NCI-H2227 treated with DMSO at 0.1 percent for 48 hours (cell line): ENCODE data around the gene FPR2.
"Not testable (repeated sequence)": the region's sequence is repeated elsewhere in the genome, so short reads cannot be mapped to it uniquely, and the experiment has no call there.

ENCODE experiments used
- DNase-seq: peaks from one replicate; lab custom pipeline; 2025; lab: John Stamatoyannopoulos, UW

Gene FPR2

GRCh38 chr19:51805396-51805795 lies 44.4 kb downstream of the FPR2 start:
- not testable (repeated sequence) for DNase-seq

- DNase-seq, result not testable (repeated sequence)
Measured at GRCh38 chr19:51806571-51806970, 45.6 kb downstream of the FPR2 start.

- DNase-seq, result no peak
Measured at GRCh38 chr19:51807111-51807701, 46.2 kb downstream of the FPR2 start.

GRCh38 chr19:51807925-51808324 lies 46.9 kb downstream of the FPR2 start:
- no peak for DNase-seq

GRCh38 chr19:51808333-51808986 lies 47.5 kb downstream of the FPR2 start:
- DNase-seq, result no peak

- DNase-seq, result no peak
Measured at GRCh38 chr19:51809787-51810186, 48.8 kb downstream of the FPR2 start.

- DNase-seq, result no peak
Measured at GRCh38 chr19:51810223-51810622, 49.2 kb downstream of the FPR2 start.

- DNase-seq, result no peak
Measured at GRCh38 chr19:51811344-51811743, 50.4 kb downstream of the FPR2 start.

GRCh38 chr19:51815043-51815442 lies 54.1 kb downstream of the FPR2 start:
- DNase-seq, result no peak

GRCh38 chr19:51816711-51817110 lies 55.7 kb downstream of the FPR2 start:
- no peak for DNase-seq

GRCh38 chr19:51820011-51820410 lies 59.0 kb downstream of the FPR2 start:
- DNase-seq, result no peak
